NOMO-1 (cell line): ENCODE data around the gene PTPRD.

ENCODE experiments used
- DNase-seq, 2 experiments: peaks; one replicate each; lab custom pipeline; 2025; ENCODE audit not compliant: unreplicated experiment in 2 of 2; lab: John Stamatoyannopoulos, UW

The PTPRD gene

DNA sequence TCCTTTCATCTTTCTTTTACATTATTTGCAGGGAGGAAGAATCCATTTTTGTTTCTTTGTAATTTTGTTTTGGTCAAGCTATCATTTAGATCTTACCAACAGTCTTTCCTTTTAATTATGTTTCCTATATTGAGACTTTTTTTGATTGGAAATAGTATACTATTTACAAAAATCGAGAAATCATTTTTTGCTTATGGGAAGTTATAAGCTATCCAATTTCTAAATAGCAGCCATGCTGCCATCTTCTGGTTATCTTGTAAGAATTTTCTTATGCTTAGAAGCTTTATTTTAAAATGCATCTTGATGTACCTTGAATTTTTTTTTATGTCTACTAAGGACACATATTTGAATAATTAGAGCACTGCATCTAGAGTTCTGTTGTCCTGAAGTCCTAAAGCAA, 821.2 kb downstream of the PTPRD start:
- no peak for DNase-seq

DNA sequence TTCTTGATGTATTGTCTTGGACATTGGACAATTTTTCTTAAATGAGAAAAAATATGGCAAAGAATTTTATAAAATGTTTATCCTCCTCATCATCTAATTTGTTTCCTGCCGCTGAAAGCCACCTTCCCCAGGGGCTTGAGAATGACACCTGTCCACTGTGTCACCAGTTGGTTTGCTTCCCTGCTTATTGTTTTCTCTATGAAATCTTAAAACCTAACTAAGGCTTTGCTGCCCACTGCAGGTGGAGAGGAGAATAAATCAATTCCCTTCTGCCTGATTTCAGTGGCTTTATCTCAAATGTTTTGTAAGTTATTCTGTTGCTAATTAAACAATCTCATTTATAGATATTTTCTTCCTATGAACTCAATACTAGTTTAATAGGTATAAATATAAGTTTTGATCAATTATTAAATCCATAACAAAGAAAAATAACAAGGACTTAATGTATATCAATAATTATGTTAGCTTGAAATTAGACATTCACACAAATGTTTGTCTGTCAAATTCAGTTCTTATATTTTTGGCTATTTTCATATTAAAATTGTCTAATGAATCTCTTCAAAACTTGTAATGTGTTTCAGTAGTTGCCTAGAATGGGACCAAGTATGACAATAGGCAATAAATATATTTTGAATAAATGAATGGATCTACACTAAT, 822.5 kb downstream of the PTPRD start:
- DNase-seq, result no peak

DNA sequence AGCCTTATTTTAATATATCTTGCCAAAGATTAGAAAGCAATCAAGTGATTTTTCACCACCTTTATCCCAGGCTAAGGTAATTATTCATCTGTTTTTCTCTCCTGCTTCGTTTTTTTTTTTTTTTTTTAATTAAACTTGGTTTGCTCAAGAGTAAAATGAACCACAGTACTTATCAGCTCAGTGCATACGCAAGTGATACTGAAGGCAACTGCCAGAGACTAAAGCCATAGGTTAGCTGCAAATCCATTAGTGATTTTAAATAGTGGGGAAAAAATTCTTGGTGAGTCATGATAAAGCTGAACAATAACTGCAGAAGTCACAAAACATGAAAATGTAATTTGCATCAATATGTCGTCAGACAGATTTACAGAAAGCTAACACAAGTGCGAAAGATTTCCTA, 829.1 kb downstream of the PTPRD start:
- DNase-seq, result no peak

DNA sequence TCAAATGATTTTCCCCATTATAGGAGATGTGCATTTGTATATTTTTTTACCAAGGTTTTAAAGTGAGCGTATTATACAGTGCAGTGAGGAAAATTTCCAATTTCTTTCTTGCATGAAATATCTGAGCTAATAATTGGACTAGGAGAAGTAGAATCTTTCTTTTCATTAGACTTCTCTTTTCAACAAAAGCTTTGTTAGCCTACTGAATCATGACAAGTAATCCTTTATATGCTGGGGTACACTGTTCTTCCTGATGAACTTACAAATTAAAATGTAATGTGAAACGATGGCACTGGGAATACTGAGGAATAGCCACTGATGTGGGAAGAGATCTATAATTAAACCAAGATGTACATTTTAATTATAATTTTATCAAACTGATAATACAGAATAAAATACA, 829.6 kb downstream of the PTPRD start:
- DNase-seq, result no peak

DNA sequence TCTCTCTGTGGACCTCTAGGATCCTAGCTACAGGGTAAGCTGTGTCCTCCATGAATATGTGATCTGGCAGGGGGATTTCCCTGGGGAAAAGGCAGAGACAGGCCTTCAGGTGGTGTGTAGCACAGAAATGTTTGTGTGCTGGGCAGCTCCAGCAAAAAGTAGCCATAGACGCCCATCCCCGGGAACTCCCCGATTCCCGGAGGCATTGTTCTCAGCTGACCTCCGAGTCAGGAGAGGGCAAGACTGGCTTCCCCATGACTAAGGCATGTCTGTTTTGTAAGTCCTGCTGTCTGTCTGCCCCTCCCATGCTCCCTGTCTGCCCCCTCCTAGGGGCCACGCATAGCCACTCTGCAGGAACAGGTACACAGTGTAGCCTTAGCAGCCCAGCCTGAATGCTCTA, 834.5 kb downstream of the PTPRD start:
- DNase-seq, result no peak

DNA sequence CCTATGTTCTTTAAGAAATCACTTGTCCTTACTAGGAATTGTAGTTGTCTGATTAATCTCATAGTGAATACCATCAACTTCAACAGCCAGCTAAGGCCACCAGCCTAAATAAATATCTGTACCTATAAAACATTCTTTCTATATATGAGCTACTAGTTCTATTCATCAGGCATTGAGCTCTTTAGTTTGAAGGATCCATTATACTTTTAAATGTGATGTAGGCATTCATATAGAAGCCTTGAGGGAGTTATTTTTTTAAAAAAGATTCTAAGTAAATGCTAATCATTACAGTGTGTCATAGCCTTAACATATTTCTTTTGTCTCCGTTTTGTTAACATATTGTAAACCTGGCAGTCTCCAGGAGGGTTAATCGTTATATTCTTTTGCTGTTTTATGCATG, 838.3 kb downstream of the PTPRD start:
- DNase-seq, result no peak

DNA sequence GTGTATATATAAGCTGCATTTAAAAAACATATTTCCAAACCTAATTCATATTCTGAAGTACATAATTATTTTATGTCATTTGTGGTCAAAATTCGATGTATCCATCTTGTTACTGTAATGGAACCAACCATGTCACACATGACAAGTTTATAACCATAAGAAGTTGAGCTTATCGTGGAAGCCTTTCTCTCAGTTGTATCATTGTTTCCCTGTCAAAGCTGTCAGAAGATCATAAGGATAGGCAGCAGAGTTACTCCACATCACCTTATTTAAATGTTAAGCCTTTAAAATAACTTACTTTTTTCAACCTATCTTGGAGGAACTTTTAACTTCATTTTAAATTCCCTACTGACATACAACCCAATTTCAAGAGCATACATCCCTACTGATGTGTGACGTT, 841.5 kb downstream of the PTPRD start:
- DNase-seq, result no peak

DNA sequence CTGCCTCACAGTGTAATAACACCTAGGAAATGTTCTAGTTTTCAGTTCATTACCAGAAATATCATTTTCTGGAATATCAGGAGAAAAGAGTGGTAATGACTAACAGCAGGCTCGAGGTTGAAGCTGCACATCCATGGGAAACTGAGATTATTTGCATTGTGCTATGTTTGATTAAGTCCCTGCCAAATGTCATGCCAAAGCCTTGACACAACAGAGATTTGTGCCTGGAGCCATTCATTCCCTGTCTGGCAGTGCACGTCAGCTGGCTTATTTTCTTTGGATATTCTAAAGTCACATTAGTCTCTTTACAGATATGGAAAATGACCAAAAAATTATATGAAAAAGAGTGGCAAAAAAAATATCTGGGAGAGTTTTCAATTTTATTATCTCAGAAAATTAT, 848.0 kb downstream of the PTPRD start:
- no peak for DNase-seq

DNA sequence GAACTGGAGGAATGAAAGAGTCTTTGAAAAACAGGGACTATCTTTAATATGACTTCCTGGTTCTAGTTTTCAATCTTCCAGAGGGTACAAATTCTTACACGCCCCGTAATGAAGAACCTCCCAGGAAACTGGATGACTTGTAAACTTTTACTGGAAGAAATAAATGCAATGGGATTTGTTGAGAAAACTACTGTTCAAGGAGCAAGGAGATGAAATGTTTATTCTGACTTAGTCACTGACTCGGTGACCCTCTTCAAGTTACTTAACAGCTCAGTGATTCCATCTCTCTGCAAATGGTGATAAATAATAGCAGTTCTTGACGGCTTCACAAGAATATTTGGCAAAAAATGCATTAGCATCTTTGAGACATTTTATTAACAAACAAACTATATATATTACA, 858.6 kb downstream of the PTPRD start:
- DNase-seq, result no peak

DNA sequence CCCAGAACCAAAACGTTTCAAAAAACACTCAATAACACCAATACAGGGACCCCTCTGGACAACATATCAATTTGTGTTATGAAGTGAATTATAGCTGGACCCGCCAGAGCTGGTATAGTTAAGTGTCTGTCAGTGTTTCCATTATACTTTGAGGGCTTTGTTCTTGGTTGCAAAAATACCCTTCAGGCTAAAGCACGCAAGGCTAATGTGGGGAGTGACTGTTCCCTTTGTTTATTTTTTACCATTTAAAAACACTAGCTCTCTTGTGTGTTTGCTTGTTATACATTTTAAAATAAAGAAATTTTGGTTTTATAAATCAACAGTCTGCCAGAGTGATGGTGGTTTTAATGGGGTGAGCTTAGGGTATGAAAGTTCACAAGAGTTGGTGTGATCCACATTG, 859.5 kb downstream of the PTPRD start:
- no peak for DNase-seq

DNA sequence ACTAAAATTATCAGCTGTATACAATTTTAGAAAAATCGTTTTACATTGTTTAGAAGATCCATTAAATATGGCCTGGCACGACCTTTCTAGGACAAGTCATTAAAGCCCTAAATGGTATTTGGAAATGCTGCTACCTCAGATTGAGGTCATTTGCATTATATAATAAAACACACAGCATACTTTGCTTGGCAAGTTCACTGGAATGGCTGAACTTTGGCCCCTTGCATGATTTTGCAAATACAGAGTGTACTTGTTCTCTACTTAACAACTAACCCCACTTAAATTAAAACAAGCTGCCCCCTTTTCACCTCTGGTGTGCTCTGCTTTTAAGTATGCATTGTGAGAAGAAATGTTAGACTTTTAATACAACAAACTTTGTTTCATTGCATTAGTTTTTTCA, 860.1 kb downstream of the PTPRD start:
- DNase-seq, result no peak

DNA sequence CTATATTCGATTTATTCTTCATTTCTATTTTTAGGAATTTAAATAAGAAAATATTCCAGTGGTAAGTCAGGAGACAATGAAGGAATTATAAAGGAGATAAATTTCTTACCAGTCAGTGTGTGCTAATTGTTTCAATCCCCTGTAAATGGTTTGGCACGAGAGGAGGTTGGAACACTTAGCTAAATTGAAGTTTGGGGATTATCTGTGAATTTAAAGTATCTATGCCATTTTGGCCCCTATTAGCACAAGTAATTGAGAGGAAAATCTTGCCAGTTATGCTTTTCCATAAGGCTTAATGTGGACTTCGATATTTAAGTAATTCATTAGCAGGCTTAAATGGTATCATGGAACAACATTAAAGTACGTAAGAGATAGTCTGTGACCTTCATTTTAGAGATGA, 860.8 kb downstream of the PTPRD start:
- DNase-seq, result no peak

DNA sequence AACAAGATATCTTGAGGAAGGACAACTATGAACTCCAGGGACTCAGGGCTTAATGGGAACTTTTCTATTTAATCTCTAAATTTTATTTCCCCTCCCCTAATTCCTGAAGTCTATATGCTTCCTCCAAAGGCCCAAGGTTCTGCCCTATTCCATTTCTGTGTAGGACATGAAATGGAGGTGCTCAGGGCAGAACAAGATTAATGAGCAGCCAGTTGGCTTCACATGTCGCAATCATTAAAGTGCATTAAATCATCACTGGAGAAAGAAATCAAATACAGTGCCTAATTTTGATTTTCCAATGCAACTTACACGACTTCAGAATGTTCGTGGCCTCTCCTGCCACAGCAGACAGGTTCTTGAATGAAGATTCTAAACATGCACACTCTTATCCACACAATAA, 862.1 kb downstream of the PTPRD start:
- no peak for DNase-seq

DNA sequence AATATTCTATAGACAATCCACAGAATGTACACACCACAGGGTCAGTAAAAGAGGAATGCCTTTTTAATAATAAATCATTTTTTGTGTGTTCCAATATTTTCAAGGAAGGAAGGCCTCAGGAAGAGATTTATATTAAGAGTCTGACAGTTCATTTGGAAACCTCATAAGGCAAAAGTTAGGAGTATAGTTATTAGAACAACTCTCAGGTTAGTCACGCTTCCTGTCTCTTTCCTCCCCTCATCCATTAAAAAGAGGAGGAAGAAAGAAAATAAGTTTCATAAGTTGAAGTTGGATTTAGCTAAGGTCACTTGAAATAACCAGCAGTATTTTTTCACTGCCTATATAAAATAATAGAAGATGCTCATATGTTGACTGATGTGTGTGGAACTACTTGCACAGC, 863.2 kb downstream of the PTPRD start:
- DNase-seq, result no peak

DNA sequence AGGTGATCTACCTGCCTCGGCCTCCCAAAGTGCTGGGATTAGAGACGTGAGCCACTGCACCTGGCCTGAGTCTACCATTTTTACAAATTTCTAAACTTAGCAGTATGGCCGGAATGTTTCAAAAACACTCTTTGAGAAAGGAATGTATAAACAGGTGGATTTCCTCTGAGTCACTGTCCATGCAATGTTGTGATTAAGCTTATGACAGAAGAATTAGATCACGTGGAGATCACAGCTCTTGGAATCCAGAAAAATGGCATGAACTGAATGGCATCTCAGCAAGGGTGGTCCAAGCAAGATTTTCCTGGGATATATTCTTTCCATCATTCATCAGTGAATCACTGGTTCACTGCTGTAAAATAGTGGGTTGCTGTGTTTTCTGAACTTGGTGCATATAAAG, 865.0 kb downstream of the PTPRD start:
- no peak for DNase-seq

DNA sequence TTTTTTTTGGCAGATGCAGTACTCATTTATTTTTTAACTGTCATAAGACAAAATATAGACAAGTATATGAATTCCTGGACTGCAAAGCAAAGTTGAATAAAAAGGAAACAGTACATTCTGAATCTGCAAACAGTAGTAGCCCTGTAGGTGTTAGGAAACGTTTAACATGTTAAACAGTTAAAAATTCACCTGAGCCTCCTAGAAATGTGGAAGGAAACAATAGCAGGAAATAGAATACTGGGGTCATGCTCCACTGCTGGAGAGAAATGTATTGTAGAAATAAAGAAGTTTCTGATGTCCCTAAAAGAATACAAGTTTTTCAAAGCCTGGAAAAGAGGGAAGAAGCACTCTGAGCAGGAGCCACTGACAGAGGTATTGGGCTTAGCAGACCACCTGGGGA, 866.0 kb downstream of the PTPRD start:
- DNase-seq, result no peak

DNA sequence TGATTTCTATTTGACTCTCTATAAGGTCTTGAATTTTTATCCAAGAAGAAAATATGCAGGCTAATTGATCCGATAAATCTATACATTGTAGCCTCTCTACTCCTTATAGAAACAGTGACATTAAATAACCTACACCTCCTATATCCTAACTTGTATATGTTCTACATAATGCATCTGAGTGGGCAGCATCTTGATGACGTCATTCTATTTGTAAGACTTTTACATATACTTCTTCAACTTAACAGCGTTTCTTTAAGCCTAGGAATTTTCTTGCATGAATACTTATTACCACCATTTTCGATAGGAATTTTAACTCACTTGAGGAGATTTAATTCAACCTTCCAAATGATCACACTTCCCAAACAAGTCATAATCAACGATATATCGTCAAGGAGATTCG, 869.0 kb downstream of the PTPRD start:
- DNase-seq, result no peak

DNA sequence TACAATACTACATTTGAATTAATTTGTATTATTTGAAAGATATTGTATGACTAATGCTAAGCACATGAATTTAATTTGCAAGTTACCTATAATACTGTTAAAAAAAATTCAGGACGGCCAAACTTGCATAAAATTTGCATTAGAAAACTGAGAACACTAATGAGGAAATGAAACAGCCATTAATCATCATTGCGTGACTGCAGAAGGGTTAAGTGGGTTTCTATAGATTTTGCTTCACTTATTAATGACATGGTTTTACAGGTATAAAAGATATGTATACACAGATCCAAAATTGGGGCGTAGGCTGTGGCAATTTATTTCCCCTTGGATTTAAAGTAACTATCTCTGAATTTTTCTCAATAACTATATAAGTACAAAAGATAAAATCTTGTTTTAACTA, 882.6 kb downstream of the PTPRD start:
- DNase-seq, result no peak

DNA sequence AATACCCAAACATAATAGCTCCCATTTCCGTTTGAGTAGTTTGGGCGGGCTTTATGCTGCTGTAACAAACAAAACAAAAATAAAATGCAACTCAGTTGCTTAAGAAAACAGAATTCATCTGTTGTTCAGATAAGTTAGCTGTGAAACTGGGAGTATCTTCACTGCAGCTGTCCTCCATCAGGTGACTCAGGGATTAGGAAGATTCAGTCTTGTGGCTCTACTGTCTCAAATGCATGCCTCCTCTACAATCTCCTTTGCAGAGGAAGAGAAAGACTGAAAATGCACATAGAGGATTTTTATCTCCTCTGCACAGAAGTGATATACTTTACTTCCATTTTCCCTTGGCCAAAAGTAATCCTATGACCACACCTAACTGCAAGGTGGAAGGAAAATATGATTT, 883.7 kb downstream of the PTPRD start:
- no peak for DNase-seq

DNA sequence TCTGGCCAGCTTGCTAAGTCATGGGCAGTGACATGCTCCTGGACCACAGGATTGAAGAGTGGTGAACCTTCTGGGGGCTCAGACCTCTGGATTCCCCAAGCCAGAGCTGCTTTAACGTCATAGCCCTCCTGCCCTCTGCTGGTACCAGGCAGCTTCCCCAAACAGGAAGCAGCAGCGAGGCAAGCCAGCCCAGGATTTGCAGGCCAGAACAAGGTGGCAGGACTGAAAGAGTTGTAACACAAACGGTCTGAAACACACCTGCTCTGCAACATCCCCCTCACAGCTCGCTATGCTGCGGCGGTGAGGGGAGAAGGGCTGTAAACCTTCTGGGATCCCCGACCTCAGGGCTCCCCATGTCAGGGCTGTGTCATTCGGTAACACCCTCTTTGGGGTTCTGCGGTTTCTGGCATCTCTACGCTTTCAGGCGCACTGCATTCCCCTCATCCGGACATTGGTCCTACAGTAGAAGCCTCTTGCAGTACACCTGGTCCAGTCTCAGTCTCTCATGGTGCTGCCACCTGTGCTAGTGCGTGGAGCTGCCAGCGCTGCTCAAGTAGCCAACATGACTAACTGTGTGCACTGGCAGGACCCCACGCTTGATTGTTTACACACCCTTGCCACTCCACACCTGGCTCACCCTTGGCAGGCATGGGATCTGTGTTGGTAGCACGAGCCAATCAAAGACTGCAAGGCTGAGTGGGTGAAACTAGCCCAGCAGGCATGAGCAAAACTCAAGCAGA, 893.3 kb downstream of the PTPRD start:
- no peak for DNase-seq

DNA sequence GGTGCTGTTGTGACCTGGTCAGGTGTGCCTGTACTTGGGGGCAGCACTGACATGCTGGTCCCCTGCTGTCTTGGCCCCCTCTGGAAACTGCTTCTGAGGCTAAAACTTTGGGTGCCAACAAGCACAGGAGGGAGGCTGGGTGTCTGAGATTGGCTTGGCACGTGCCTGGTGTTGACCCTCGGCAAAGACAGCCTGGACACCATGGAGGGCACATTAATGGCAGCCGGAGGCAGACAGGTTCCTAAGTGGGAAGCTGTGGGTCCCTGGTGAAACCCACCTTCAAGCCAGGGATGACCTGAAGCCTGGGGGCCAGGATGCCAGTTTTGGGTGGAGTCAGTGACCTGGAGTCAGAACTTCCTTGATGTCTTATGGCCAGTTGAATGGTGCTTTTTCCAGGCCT, 894.1 kb downstream of the PTPRD start:
- DNase-seq, result no peak

DNA sequence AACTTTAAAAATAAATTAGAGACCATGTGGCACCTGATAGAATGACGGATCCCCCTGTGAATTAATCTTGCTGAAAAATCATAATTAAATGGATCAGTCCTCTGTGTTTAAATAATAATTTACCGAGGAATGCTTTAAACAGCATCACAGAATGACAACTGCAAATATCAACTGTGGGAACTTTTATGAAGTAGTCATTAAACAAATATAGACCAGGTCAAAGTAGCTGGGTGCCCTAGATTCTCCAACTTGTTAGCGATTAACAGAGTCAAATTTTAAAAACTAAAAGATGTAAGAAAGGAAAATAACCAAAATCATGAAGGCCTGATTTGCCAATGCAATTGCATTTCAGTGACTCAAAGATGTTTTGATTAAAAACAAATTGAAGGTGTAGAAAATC, 933.4 kb downstream of the PTPRD start:
- no peak for DNase-seq

DNA sequence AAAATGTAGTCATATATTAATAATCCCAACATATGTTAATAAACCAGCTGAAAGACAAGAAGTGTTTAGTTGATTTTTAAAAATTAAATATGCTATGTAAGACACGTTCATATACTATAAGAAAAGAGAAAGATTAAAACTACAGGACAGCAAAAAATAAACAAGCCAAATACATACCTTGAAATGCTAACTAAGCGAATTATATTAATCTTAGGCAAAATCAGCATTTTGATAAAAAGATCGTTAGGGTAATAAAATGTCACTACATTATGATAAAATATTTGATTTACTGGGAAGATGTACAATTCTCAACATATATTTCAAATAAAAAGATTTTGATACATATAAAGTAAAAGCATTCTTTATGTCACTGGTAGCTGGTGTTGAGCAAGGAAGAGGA, 938.3 kb downstream of the PTPRD start:
- DNase-seq, result no peak
